Right ventricle myocardium inferior (tissue), 1 donor: ENCODE results near the gene COPS9. TPM values are rescaled to one million over a fixed set of nuclear protein-coding genes. Genes with fewer than 3 reads are reported as not detected.

Source experiments
- ATAC-seq: fragments of 200-7000 bp; cut with Tn5 transposase; one replicate; pipeline ENCODE4 v1.9.1; 2020; ENCODE audit warnings: mild to moderate bottlenecking, moderate library complexity
- DNase-seq: peaks from one replicate; pipeline ENCODE4 v3.0.0; 2021; ENCODE audit errors: missing footprints
- intact Hi-C: fragments of 100-400 bp; cut with DNase I; formaldehyde crosslinking; loops from one replicate; pipeline ENCODE4 v1.11.0; 2022
- total RNA-seq: library from RNA; stranded (reverse); fragmentation: NEBNext Ultra II Directional; extraction: Animal tissue kit (Norgen Biotek cat#: 25700); gene quantifications from one replicate; pipeline ENCODE4 v1.2.1, GENCODE V29; 2021
- donor health status: DM: no; HTN: yes; CAD: no; lungs with severe emphysema.

COPS9 gene
- total RNA-seq, 1 donor from 2014 or later: 220 TPM

DNA sequence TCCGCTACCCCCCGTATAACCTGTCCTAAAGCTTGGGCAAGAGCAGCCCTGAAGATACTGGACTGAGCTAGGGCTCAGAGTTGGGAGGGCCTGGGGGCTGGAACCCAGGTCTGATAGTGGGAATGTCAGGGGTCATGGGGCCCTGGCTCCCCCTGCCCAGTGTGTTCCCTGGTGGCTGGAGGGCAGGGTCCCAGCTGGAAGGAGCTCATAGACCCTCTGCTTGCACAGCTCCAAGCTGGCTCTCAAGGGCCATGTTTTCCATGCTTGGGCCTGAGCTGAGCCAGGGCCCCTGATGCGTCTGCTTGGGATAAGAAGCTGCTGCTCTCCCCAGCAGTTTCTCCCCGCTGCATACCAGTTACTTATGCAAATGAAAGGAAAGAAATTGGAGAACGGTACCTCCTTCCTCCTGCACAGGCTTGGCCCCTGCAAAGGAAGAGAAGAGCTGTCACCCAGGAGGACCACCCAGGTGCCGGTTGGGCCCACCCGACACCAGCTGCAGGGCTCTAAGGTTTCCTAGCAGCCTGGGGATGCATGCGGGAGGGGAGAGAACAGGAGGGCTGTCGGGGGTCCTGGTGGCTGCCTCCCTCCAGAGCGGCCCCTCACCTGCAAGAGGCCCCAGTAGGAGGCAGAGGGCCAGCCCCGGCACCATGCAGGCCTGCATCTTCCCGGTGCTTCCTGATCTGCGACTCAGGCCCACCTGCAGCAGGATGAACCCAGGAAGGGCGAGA is 3.7 kb upstream of the COPS9 start:
- intact Hi-C loops: no loop called here
- DNase-seq: peak; percentile 31
- ATAC-seq: no peak

GRCh38 chr2:240139011-240139441 is 2.9 kb upstream of the COPS9 start:
- DNase-seq: peak; percentile 56
- intact Hi-C loops: no loop called here
- no peak for ATAC-seq

- DNase-seq: peak; percentile 44
- intact Hi-C loops: no loop called here
- ATAC-seq: no peak
Observed at GRCh38 chr2:240138254-240138984, 2.3 kb upstream of the COPS9 start.

DNA sequence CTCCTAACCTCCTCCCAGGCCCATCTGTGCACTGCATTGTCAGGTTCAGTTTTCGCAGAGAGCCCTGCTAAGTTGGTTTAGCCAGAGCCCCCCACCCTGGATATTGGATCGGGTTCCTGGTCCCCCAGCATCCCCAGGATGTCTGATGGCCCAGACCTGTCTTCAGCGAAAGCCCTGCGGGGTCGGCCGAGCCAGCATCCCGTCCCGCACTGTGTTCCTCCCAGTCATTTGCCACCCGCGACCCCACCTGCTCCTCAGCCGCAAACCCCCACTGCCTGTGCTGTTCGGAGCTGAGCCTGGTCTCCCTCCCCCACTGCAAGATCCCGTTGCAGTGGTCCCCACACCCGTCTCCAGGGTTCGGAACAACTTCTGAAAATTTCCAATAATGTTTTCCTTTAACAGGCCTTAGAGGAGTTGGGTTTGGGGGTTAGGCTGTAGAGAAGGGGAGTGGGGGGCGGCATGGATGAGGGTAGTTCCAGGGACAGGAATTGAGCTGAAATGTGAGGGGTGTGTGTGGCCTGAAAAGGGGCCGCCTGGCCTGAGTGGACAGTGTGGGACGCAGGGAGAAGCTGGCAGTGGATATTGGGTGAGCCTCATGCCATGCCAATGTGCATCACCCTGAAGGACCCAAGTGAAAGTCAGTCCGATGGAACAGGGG is 1.6 kb upstream of the COPS9 start:
- DNase-seq (peak; percentile 56), ATAC-seq (no peak)
- intact Hi-C loops: no loop called here

- ATAC-seq: peak; percentile 7
- intact Hi-C loops: no loop called here
- DNase-seq: no peak
Observed at GRCh38 chr2:240136671-240137292, 677 bp upstream of the COPS9 start.

- intact Hi-C loops: no loop called here
- ATAC-seq: no peak
Observed at GRCh38 chr2:240135706-240136012, 446 bp downstream of the COPS9 start.

DNA sequence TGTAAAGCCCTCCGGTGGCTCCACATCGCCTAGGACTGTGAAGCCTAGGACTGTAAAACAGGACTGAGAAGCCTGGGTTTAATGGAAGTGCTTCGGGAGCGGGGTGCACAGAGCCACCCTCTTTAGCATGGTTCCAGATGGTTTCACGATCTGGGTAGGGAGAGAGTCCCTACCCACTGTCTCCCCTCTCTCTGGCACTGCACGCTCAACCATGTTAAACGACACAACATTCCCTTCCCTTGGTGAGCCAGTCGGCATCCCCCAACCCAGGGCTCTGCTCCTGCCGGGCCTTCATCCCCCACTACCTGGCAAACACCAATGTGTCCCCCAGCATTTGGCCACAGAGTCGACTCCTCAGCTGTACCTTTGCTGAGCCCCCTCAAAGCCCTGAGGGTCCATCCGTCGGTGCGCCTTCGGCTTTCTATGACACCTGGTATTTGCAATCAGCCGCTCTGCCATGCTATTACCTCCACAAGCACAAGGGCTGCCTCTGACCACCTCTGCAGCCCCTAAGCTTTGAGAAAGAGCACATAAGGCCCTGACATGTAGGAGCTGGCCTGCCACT is 1.1 kb downstream of the COPS9 start:
- intact Hi-C loops: no loop called here
- DNase-seq: peak; percentile 27

More at GRCh38 chr2:240135706-240136012, 446 bp downstream of the COPS9 start:
- DNase-seq: no peak

GRCh38 chr2:240134466-240134865 is 1.6 kb downstream of the COPS9 start:
- ATAC-seq: no peak
- peak; percentile 47 for DNase-seq
- intact Hi-C loops: no loop called here

More for the DNA sequence above, 1.1 kb downstream of the COPS9 start:
- no peak for ATAC-seq

DNA sequence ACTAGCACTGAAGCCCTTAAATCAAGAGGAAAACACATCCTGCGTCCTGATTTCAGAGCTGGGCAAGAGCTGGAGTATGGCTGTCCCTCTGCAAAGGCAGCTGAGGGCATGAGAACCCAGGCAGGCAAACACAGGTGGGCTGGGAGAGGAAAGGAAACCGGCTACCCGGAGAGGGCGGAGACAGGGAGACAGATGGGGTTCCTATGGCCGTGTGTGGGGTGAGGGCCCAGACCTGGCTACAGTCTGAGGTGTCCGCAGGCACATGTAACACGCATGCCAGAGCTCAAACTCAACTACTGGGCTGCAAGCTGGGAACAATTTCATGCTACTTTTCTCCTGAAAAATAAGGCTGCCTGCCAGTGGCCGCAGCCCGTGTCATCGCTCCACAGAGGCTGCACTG is 2.7 kb downstream of the COPS9 start:
- intact Hi-C loops: no loop called here
- ATAC-seq (no peak), DNase-seq (peak; percentile 35)

- ATAC-seq: no peak
- peak; percentile 17 for DNase-seq
- intact Hi-C loops: no loop called here
Observed at GRCh38 chr2:240132651-240132980, 3.5 kb downstream of the COPS9 start.

DNA sequence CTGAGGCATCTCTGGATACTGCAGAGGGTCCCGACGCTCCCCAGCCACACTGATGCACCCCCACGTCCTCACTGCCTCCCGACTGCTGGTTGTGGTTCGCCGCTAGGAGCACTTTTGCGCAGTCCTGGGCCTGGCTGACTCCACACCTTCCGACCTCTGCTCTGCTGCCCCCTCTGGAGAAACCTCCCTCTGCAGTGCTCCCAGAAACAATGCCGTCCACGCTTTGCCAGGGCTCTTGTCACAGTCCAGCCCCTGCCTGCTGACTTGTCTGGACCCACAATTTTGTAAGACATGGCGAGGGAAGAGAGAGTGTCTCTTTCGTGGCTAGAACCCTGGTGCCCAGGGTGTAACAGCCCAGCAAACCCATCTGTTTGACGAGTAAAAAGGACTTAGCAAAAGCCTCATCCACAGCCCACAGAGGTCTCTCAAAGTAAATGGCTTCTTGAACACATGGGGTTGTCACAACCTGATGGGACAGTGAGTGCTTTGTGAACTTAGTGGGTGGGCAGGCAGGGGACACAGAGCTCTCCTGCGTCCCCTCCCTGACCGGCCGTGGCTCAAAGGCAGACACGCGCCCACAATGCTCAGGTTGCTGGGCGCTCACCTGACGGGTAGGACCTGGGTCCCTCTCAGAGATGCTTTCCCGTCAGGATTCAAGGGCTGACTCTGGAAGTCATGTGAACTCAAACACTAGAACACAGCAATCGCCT is 4.0 kb downstream of the COPS9 start:
- peak; percentile 28 for DNase-seq
- intact Hi-C loops: no loop called here
- no peak for ATAC-seq

- intact Hi-C loops: no loop called here
- no peak for ATAC-seq
- DNase-seq: peak; percentile 54
Observed at GRCh38 chr2:240131296-240131695, 4.8 kb downstream of the COPS9 start.

DNA sequence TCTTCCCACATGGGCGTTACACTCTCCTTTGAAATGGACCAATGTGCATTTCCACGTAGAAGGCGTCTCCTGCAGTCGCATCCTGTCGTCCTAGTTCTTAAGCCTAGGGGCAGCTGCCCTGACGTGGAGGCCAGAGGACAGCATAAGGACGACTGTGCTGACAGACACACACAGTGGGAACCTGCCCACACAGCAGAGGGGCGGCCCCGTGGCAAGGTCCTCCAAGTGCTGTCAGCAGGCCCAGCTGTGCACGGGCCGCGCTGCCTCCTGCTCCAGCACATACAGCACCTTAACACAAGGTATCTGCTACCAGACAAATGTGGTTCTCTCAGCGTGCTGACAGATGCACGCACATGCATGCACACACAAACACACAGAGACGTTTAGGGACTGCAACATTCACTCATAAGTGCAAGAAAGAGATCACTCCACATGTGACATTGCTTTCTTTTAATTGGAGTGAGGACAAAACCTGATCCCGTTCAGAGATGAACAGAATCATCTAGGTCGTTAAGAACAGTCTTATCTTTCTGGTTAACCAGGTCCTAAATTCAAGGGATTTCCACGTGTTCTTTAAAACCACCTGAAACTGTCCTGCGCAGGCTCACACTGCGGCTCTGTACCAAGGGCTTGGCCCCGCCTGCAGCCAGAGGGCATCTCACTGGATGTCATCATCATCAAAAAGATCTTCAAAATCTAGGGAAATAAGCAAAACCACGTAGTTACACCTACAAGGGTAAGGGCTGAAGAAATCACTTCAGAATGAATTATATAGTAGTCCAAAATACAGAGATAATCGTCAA is 5.5 kb downstream of the COPS9 start:
- peak; percentile 44 for DNase-seq
- intact Hi-C loops: no loop called here
- no peak for ATAC-seq

GRCh38 chr2:240129731-240130392 is 6.2 kb downstream of the COPS9 start:
- intact Hi-C loops: no loop called here
- peak; percentile 57 for DNase-seq
- ATAC-seq: no peak

GRCh38 chr2:240129311-240129710 is 6.8 kb downstream of the COPS9 start:
- DNase-seq (peak; percentile 11), ATAC-seq (no peak)
- intact Hi-C loops: no loop called here

DNA sequence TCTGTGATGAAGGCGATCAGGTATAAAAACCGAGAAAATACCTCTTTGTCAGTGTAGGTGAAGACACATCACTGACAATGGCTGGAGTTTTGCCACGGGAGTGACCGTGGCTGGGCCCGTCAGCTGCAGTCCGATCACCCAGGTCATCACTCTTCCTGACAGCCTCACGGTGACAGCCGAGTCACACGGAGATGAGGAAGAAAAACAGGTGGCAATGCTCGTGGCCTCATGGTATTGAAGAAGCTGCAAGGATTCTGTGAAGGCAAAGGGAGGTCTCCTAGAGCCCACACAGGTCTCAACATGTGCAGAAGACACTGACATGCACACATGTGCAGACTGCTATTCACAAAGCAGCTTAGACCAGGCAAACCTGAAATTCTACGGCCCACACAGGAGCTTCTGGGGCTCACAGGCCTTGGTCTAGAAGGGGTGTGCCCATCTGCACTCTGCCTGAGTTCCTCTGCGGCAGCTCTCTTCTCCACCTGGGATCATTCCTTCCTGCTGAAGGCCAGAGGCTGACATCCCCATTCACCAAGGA is 7.4 kb downstream of the COPS9 start:
- no peak for ATAC-seq
- intact Hi-C loops: no loop called here
- DNase-seq: peak; percentile 17

- ATAC-seq (no peak), DNase-seq (peak; percentile 16)
- intact Hi-C loops: no loop called here
Observed at GRCh38 chr2:240127911-240128607, 8.0 kb downstream of the COPS9 start.
